Panc1 (cell line): Measurements from ENCODE around the gene ITPR3. TPM values are rescaled to one million over a fixed set of nuclear protein-coding genes. Genes with fewer than 3 reads are reported as not detected.

ENCODE experiments used
- ATAC-seq: fragments of 200-7000 bp; cut with Tn5 transposase; 2 replicates; pipeline ENCODE4 v1.9.1; 2020; ENCODE audit warnings: mild to moderate bottlenecking, moderate library complexity
- BruUV-seq: library from RNA; stranded (reverse); fragments of 400-500 nt; replicated peaks from 2 replicates; lab custom pipeline; 2021; lab: Mats Ljungman, UMichigan
- CTCF ChIA-PET: fragments of 300-600 bp; sonication (Branson Sonifier 250); formaldehyde crosslinking; loops from one replicate; lab custom pipeline; 2022; ENCODE audit warnings: antibody characterized with exemption; lab: Charles Lee
- POLR2A ChIA-PET: fragments of 300-600 bp; sonication (Branson Sonifier 250); formaldehyde crosslinking; loops from one replicate; lab custom pipeline; 2022; ENCODE audit warnings: antibody characterized with exemption; lab: Charles Lee
- DNase-seq: peaks from one replicate; pipeline ENCODE4 v3.0.0-alpha.2; 2010; ENCODE audit warnings: low read depth, low spot score
- H3K27ac ChIP-seq: 2 replicates; pipeline ENCODE4 v1.5.1; 2011; ENCODE audit warnings: mild to moderate bottlenecking, low read length, inconsistent platforms
- H3K27me3 ChIP-seq: fragments of 200-500 bp; sonication (Bioruptor generic); 2 replicates; pipeline ENCODE4 v1.6.0; 2014; ENCODE audit warnings: low read length, inconsistent platforms; ENCODE audit not compliant: control insufficient read depth, insufficient read depth
- H3K36me3 ChIP-seq: fragments of 200-500 bp; sonication (Bioruptor generic); 2 replicates; pipeline ENCODE4 v1.5.1; 2014; ENCODE audit warnings: inconsistent platforms, mild to moderate bottlenecking, low read length, moderate library complexity; ENCODE audit not compliant: control insufficient read depth, insufficient read depth
- H3K4me1 ChIP-seq: 2 replicates; pipeline ENCODE4 v1.5.1; 2011; ENCODE audit warnings: inconsistent platforms, mild to moderate bottlenecking, low read length, moderate library complexity; ENCODE audit not compliant: control insufficient read depth, insufficient read depth
- H3K4me3 ChIP-seq, 2 experiments: 2 replicates each; pipeline ENCODE4 v1.5.1; 2011 to 2012; ENCODE audit warnings: low read depth in 2 of 2, low read length in 2 of 2, mild to moderate bottlenecking in 2 of 2, inconsistent platforms in 1 of 2, moderate library complexity in 1 of 2
- H3K9me3 ChIP-seq: fragments of 200-500 bp; sonication (Bioruptor generic); 2 replicates; pipeline ENCODE4 v1.5.1; 2014; ENCODE audit warnings: low read depth, mild to moderate bottlenecking, inconsistent platforms, low read length, moderate library complexity; ENCODE audit not compliant: control insufficient read depth, insufficient read depth
- CTCF ChIP-seq: fragments of 450-650 bp; IDR thresholded peaks from 2 replicates; pipeline ENCODE4 v1.5.1; 2017; ENCODE audit warnings: mild to moderate bottlenecking
- POLR2AphosphoS5 ChIP-seq: IDR thresholded peaks from 2 replicates; pipeline ENCODE4 v1.6.1; 2012; ENCODE audit warnings: mild to moderate bottlenecking, low read depth, low read length, moderate library complexity
- REST ChIP-seq, 2 experiments: IDR thresholded peaks; 2 replicates each; pipeline ENCODE4 v1.6.1; 2011 to 2012; ENCODE audit warnings: low read depth in 2 of 2, control low read depth in 1 of 2, low read length in 1 of 2, mild to moderate bottlenecking in 1 of 2, moderate library complexity in 1 of 2; ENCODE audit not compliant: insufficient read depth in 1 of 2
- SIN3A ChIP-seq: IDR thresholded peaks from 2 replicates; pipeline ENCODE4 v1.6.1; 2012; ENCODE audit warnings: low read depth, mild to moderate bottlenecking, low read length, moderate library complexity, borderline replicate concordance; ENCODE audit not compliant: insufficient read depth
- TCF7L2 ChIP-seq: IDR thresholded peaks from 2 replicates; pipeline ENCODE4 v1.6.1; 2011; ENCODE audit warnings: mild to moderate bottlenecking, low read depth, low read length, inconsistent platforms
- in situ Hi-C: cut with HindIII; loops from 2 replicates; pipeline ENCODE4 v1.10.0; 2016; ENCODE audit warnings: low sequenced_read_pairs, low pct_unique_long_range_greater_than_20kb
- intact Hi-C: fragments of 100-400 bp; cut with micrococcal nuclease; formaldehyde crosslinking; loops from one replicate; pipeline ENCODE4 v1.10.0; 2022; ENCODE audit not compliant: unreplicated experiment
- total RNA-seq: library from RNA; stranded (reverse); gene quantifications from one replicate; pipeline ENCODE4 v1.2.1, GENCODE V29; 2021; ENCODE audit not compliant: unreplicated experiment

Gene ITPR3
- total RNA-seq, 1 experiment from 2014 or later: 65.8 TPM

GRCh38 chr6:33742092-33742491 is 121.0 kb downstream of the ITPR3 start:
- no peak for TF ChIP-seq TCF7L2
- TF ChIP-seq CTCF: no peak
- TF ChIP-seq REST (IDR thresholded peaks at IDR 0.05; ENCODE audit: insufficient read depth in 1 of 2, low read depth in 2 of 2, low read length in 1 of 2): no peak
- TF ChIP-seq SIN3A: no peak
- DNase-seq (no peak), ATAC-seq (no peak)
- H3K4me3 ChIP-seq: no peak overlapping the region
- no TSS peak for BruUV-seq
- no peaks in the 10 kb centered on the region for H3K36me3 ChIP-seq
- in situ Hi-C loops: no loop called here
- no peaks in the 10 kb centered on the region for H3K27me3 ChIP-seq
- H3K27ac ChIP-seq: no peak overlapping the region
- no peaks in the 10 kb centered on the region for H3K9me3 ChIP-seq
- POLR2A ChIA-PET: no interaction called here
- H3K4me1 ChIP-seq: peaks cover 9% of the 10 kb centered on the region
- intact Hi-C loops: loop anchor here (10.0 kb wide), 1 partner anchor 413 kb away; no protein-coding TSS in a partner anchor
- CTCF ChIA-PET: no interaction called here

GRCh38 chr6:33742837-33743236 is 121.7 kb downstream of the ITPR3 start:
- TF ChIP-seq TCF7L2 (no peak), REST (IDR thresholded peaks at IDR 0.05; ENCODE audit: insufficient read depth in 1 of 2, low read depth in 2 of 2, low read length in 1 of 2) (no peak), POLR2AphosphoS5 (no peak), SIN3A (no peak), CTCF (no peak)
- intact Hi-C loops (loop anchor here (10.0 kb wide), 1 partner anchor 412 kb away; no protein-coding TSS in a partner anchor), in situ Hi-C loops (no loop called here)
- no TSS peak for BruUV-seq
- Histone ChIP-seq H3K9me3 (no peaks in the 10 kb centered on the region), H3K27me3 (no peaks in the 10 kb centered on the region), H3K4me3 (no peak overlapping the region), H3K36me3 (no peaks in the 10 kb centered on the region), H3K27ac (no peak overlapping the region), H3K4me1 (peaks cover 9% of the 10 kb centered on the region)
- CTCF ChIA-PET: interaction anchor here (0.6 to 3.9 kb wide), 3 partner anchors 19 to 40 kb away, joined by 3 to 24 read pairs (median 12); partner anchors contain the start of gene UQCC2
- ATAC-seq (no peak), DNase-seq (no peak)
- POLR2A ChIA-PET: no interaction called here
